GM12878 (cell line): ENCODE results near the gene SOS1. TPM values are rescaled to one million over a fixed set of nuclear protein-coding genes. Genes with fewer than 3 reads are reported as not detected.

Experiments
- ATAC-seq: fragments of 200-7000 bp; cut with Tn5 transposase; 3 replicates; pipeline ENCODE4 v1.9.1; 2020; ENCODE audit warnings: mild to moderate bottlenecking, moderate library complexity
- BruUV-seq: library from RNA; stranded (reverse); fragments of 400-500 nt; replicated peaks from 2 replicates; lab custom pipeline; 2021; lab: Mats Ljungman, UMichigan
- CTCF ChIA-PET: fragments of 300-600 bp; sonication (Branson Sonifier 250); formaldehyde crosslinking; extraction: SDS; loops from one replicate; lab custom pipeline; 2021; ENCODE audit warnings: inconsistent platforms; lab: Yijun Ruan, JAX
- POLR2A ChIA-PET: fragments of 350-600 bp; formaldehyde crosslinking; extraction: SDS; loops from one replicate; lab custom pipeline; 2021; ENCODE audit warnings: inconsistent platforms; lab: Charles Lee
- RAD21 ChIA-PET: fragments of 300-600 bp; sonication (Branson Sonifier 250); formaldehyde crosslinking; loops from one replicate; lab custom pipeline; 2023; ENCODE audit warnings: antibody characterized with exemption; ENCODE audit not compliant: unreplicated experiment; lab: Charles Lee
- SMC1A ChIA-PET: fragments of 300-600 bp; sonication (Branson Sonifier 250); formaldehyde crosslinking; loops from one replicate; lab custom pipeline; 2023; ENCODE audit not compliant: unreplicated experiment, uncharacterized antibody; lab: Charles Lee
- DNase-seq: peaks from one replicate; pipeline ENCODE4 v3.0.0-alpha.2; 2011; ENCODE audit warnings: low read depth, low spot score
- FAIRE-seq: peaks from 3 replicates; lab custom pipeline; 2011; peaks lifted over from hg19 to GRCh38; lab: Jason Lieb, UNC
- H2AFZ ChIP-seq: 2 replicates; pipeline ENCODE4 v1.6.0; 2011; ENCODE audit warnings: low read depth, low read length, control low read depth; ENCODE audit not compliant: control insufficient read depth
- H3K27ac ChIP-seq: 2 replicates; pipeline ENCODE4 v1.5.1; 2011; ENCODE audit warnings: control low read depth; ENCODE audit not compliant: control insufficient read depth, insufficient read depth
- H3K27me3 ChIP-seq, 2 experiments: replicated peaks in 1 of 2; 2 replicates each; pipeline versions ENCODE4 v1.6.0 to v1.6.1; 2011; ENCODE audit warnings: low read length in 1 of 2; ENCODE audit not compliant: control insufficient read depth in 2 of 2, insufficient read depth in 2 of 2
- H3K36me3 ChIP-seq, 2 experiments: 2 replicates each; pipeline ENCODE4 v1.5.1; 2011; ENCODE audit warnings: low read length in 1 of 2; ENCODE audit not compliant: control insufficient read depth in 2 of 2, insufficient read depth in 2 of 2
- H3K4me1 ChIP-seq: 2 replicates; pipeline ENCODE4 v1.6.1; 2011; ENCODE audit warnings: mild to moderate bottlenecking, low read length, moderate library complexity, mixed read lengths; ENCODE audit not compliant: control insufficient read depth, insufficient read depth
- H3K4me2 ChIP-seq: 2 replicates; pipeline ENCODE4 v1.6.0; 2011; ENCODE audit warnings: control low read depth; ENCODE audit not compliant: control insufficient read depth, insufficient read depth
- H3K4me3 ChIP-seq: fragments of 200-600 bp; sonication (generic); 2 replicates; pipeline ENCODE4 v1.5.1; 2016
- H3K79me2 ChIP-seq: 2 replicates; pipeline ENCODE4 v1.6.0; 2011; ENCODE audit warnings: low read length; ENCODE audit not compliant: control insufficient read depth, insufficient read depth
- H3K9ac ChIP-seq: 2 replicates; pipeline ENCODE4 v1.8.0; 2011; ENCODE audit warnings: low read length, control low read depth, mixed read lengths; ENCODE audit not compliant: control insufficient read depth, insufficient read depth
- H3K9me3 ChIP-seq: replicated peaks from 3 replicates; pipeline ENCODE4 v1.5.1; 2011; ENCODE audit warnings: mild to moderate bottlenecking, low read length; ENCODE audit not compliant: control insufficient read depth, insufficient read depth
- H4K20me1 ChIP-seq: 2 replicates; pipeline ENCODE4 v1.6.0; 2011; ENCODE audit not compliant: control insufficient read depth, insufficient read depth
- BCL11A ChIP-seq: IDR thresholded peaks from 2 replicates; pipeline ENCODE4 v1.6.1; 2011; ENCODE audit warnings: low read depth, low read length
- CBX5 ChIP-seq: sonication (generic); IDR thresholded peaks from 2 replicates; pipeline ENCODE4 v1.6.1; 2016; ENCODE audit warnings: low read depth, moderate library complexity, mild to moderate bottlenecking, inconsistent platforms
- CUX1 ChIP-seq: IDR thresholded peaks from 2 replicates; pipeline ENCODE4 v1.6.1; 2012; ENCODE audit warnings: improper control_type of control experiment, low read depth, low read length; ENCODE audit not compliant: insufficient replicate concordance
- HDGF ChIP-seq: fragments of 450-650 bp; IDR thresholded peaks from 2 replicates; pipeline ENCODE4 v1.6.1; 2016; ENCODE audit warnings: antibody characterized with exemption
- NKRF ChIP-seq: fragments of 450-650 bp; conservative IDR thresholded peaks from 2 replicates; pipeline ENCODE4 v1.6.1; 2017; ENCODE audit warnings: mild to moderate bottlenecking, moderate library complexity
- NR2C1 ChIP-seq: fragments of 450-650 bp; IDR thresholded peaks from 2 replicates; pipeline ENCODE4 v1.6.1; 2017; ENCODE audit warnings: antibody characterized with exemption, mild to moderate bottlenecking, moderate library complexity
- POLR2A ChIP-seq: IDR thresholded peaks from 2 replicates; pipeline ENCODE4 v1.6.1; 2011; ENCODE audit warnings: low read depth, mild to moderate bottlenecking, low read length
- SIX5 ChIP-seq: IDR thresholded peaks from 2 replicates; pipeline ENCODE4 v1.6.1; 2011; ENCODE audit warnings: mild to moderate bottlenecking, low read depth, low read length, moderate library complexity; ENCODE audit not compliant: severe bottlenecking
- WGBS: methylation state at CpG from one replicate; pipeline ENCODE4 v1.1.6; 2016; ENCODE audit warnings: low lambda C conversion rate; ENCODE audit not compliant: insufficient replicate concordance, insufficient coverage; ENCODE audit errors: missing lambda C conversion rate; 5-methylcytosine and 5-hydroxymethylcytosine counted together
- in situ Hi-C: fragments of 300-500 bp; cut with MboI; formaldehyde crosslinking; loops from 9 replicates; pipeline ENCODE4 v1.14.3; 2018; ENCODE audit warnings: mixed read lengths
- intact Hi-C: fragments of 100-400 bp; cut with micrococcal nuclease; formaldehyde crosslinking; loops from one replicate; pipeline ENCODE4 v1.14.2; 2022; ENCODE audit not compliant: unreplicated experiment
- polyA plus RNA-seq, 11 experiments: library from polyadenylated mRNA; depleted of rRNA in 4 of 11; unstranded in 6 of 11; stranded (reverse) in 5 of 11; fragments of >200 nt; fragmentation: Nextera tagmentation in 4 of 11; fragmentation: Illumina TruSeq in 1 of 11; extraction: Ambion mirVana in 4 of 11; extraction: Trizol in 1 of 11; gene quantifications; 1 replicate in 1 of 11; 2 replicates in 10 of 11; pipeline versions ENCODE4 v1.2.1 to v1.2.3, GENCODE V29; 2011 to 2016; ENCODE audit warnings: inconsistent platforms in 2 of 11, missing spikeins in 2 of 11, low read depth in 1 of 11
- total RNA-seq, 4 experiments: library from RNA; depleted of rRNA in 3 of 4; stranded (reverse); fragments of >200 nt in 3 of 4; fragmentation: Illumina TruSeq in 1 of 4; extraction: Trizol in 1 of 4; gene quantifications; 2 replicates each; pipeline versions ENCODE4 v1.2.1 to v1.2.3, GENCODE V29; 2013 to 2021

Gene SOS1
- total and polyA plus RNA-seq, 10 of the 15 experiments (the other 5 are each of a cell fraction or from before 2014, with no cell fraction given) = 2.1 to 24.1 (median 8.5) TPM

- Histone ChIP-seq H3K36me3 (peaks cover 0 to 1% of the 10 kb centered on the region in 2 experiments; a peak in 2 of 4 replicates), H3K4me2 (no peak overlapping the region; the same call in 1 of the 2 replicates), H3K27me3 (no peaks in the 10 kb centered on the region), H2AFZ (no peak overlapping the region), H3K4me1 (peaks cover 3% of the 10 kb centered on the region; the same call in 1 of the 2 replicates), H3K79me2 (peaks cover 54% of the 10 kb centered on the region), H3K4me3 (no peak overlapping the region), H3K9ac (no peak overlapping the region), H4K20me1 (no peaks in the 10 kb centered on the region), H3K9me3 (no peaks in the 10 kb centered on the region), H3K27ac (no peak overlapping the region)
- 100% methylated on average over 1 of the region's 1 CpG for WGBS
- no TSS peak for BruUV-seq
- ChIA-PET POLR2A (no interaction called here), RAD21 (interaction anchor here (0.6 to 6.2 kb wide), 2 partner anchors 54 to 168 kb away, joined by 3 to 41 read pairs; no protein-coding TSS in a partner anchor), SMC1A (interaction anchor here (1.2 kb wide), 1 partner anchor 13 kb away, joined by 4 read pairs; no protein-coding TSS in a partner anchor), CTCF (interaction anchor here (1.8 to 6.7 kb wide), 3 partner anchors 10 to 113 kb away, joined by 6 to 98 read pairs (median 8); no protein-coding TSS in a partner anchor)
- TF ChIP-seq CBX5 = no peak
- no peak for TF ChIP-seq NKRF
- no peak for TF ChIP-seq POLR2A
- no peak for TF ChIP-seq CUX1
- TF ChIP-seq SIX5 = no peak
- no peak for TF ChIP-seq HDGF
- no peak for TF ChIP-seq BCL11A
- no peak for TF ChIP-seq NR2C1
- DNase-seq = no peak
- in situ Hi-C loops (no loop called here), intact Hi-C loops (no loop called here)
- FAIRE-seq = no peak
- no peak for ATAC-seq
Observed at GRCh38 chr2:39115556-39115955, 5.3 kb downstream of the SOS1 start.
